ENCODE measurements around the gene HARS1.
"Not testable (repeated sequence)": the region's sequence is repeated elsewhere in the genome, so short reads cannot be mapped to it uniquely, and the experiment has no call there.

Gene HARS1

GRCh38 chr5:140690941-140691924, at the start of gene HARS1, which contains the start of gene HARS2:
HARS1 (minus strand) TSS chr5:140691370; CDS start chr5:140691304, 66 bp downstream.
HARS2 (plus strand) TSS chr5:140691455; CDS start chr5:140691649, 194 bp downstream.
- peak; percentile 74 for DNase-seq

DNA sequence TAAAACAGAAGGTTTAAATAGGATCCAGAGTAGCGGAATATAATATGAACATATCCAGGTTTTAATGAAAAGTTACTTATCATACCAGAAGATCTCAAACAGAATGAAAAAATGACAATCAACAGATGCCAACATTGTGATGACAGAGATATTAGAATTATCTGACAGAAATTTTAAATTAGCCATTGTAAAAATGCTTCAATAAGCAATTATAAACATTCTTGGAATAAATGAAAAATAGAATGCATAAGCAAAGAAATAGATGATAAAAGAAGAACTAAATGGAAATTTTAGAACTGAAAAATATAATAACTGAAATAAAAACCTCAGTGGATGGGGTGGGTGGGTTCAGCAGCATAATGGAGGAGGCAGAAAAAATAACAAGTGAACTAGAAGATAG, 46.3 kb upstream of the HARS1 start:
- DNase-seq: no peak

GRCh38 chr5:140734354-140734753, 43.2 kb upstream of the HARS1 start:
- DNase-seq: no peak

- DNase-seq: no peak
Measured at GRCh38 chr5:140733098-140733497, 41.9 kb upstream of the HARS1 start.

DNA sequence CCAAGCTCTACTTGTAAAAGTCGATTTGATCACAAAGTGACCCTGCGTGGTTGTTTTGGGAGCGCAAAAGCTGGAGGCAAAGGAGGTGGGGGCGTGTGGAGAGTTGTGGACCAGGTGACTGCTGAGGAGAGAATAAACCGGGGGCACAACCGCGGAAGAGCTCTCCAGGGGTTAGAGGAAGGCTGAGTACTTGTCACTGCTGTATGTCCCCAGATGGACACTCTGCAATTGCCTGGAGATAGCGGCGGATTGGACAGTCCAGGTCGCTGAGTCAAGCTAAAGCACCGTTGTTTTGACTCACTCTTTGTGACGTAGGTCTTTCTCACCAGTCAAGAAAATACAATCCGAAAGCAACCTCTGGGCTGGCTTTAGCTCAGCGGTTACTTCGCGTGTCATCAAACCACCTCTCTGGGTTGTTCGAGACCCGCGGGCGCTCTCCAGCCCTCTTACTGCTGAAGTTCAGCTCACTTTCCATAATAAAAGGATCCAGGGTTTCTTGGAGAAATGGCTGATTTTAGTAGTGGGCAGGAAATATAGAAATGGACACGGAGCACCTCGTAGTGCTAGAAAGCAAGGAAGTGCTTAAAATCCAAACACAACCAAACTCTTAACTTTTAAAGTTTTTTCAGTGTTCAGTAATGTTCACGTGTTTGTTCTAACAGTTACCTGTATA, 34.8 kb upstream of the HARS1 start:
- peak; percentile 86 for DNase-seq

- DNase-seq: not testable (repeated sequence)
Measured at GRCh38 chr5:140721395-140721794, 30.2 kb upstream of the HARS1 start.

DNA sequence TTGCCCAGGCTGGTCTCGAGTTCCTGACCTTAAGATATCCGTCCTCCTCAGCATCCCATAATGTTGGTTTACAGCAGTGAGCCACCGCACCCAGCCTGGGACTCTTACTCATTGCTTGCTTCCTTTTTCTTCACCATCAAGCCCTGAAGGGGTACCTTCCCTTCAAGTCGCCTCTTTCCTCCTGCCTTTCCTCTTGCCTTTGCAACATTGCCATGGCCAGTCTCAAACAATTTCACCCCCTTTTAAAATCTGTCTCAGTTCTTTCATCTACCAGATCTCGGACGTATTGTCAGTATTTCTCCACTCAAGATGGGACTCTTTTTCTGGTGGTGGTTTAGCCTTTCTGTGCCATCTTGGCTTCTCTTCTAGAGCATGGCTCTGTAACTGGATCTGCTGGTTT, 29.6 kb upstream of the HARS1 start:
- DNase-seq: not testable (repeated sequence)

DNA sequence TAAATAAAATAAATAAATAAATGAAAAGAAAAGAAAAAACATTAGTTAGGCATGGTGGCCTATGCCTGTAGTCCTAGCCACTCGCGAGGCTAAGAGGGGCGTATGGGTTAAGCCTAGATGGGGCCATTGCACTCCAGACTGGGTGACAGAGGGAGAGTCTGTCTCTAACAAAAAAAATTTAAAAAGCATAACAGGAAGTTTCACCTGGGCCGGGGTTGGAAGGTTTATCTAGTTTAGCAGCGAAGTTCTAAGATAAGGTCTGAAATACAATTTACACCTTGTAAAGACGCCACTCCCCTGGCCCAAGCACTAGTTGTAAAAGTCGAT, 27.1 kb upstream of the HARS1 start:
- no peak for DNase-seq

- not testable (repeated sequence) for DNase-seq
Measured at GRCh38 chr5:140716238-140716637, 25.1 kb upstream of the HARS1 start.

- DNase-seq: no peak
Measured at GRCh38 chr5:140713562-140714094, 22.5 kb upstream of the HARS1 start.

DNA sequence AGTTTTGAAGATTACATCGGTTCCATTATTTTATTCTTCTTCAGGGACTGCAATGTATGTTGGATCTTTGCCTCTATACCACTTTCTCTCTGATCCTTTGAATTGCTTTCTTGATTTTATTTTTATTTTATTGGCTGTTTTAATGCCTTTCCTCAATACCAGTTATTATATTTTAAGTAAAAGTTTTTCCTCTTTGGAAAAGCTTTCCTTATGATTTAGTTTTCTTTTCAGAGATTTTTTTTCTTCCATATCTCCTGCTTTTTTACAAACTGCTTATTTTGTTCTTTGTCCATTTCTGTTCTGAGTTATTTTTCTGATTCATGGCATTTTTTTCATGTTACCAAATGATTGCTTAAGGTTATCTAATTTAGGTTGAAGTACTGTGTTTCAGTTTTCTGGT, 20.6 kb upstream of the HARS1 start:
- no peak for DNase-seq

DNA sequence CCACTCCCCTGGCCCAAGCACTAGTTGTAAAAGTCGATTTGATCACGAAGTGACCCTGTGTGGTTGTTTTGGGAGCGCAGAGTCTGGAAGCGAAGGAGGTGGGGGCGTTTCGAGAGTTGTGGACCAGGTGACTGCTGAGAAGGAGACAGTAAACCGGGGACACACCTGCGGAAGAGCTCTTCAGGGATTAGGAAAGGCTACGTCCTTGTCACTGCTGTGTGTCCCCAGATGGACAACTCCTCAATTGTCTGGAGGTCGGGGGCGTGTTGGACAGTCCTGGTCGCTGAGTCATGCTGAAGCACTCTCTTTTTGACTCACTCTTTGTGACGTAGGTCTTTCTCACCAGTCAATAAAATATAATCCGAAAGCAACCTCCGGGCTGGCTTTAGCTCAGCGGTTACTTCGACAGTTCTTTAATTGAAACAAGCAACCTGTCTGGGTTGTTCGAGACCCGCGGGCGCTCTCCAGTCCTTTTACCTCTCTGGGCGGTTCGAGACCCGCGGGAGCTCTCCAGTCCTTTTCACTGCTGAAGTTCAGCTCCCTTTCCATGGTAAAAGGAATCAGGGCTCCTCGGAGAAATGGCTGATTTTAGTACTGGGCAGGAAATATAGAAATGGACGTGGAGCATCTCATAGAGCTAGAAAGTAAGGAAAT, 19.9 kb upstream of the HARS1 start:
- DNase-seq: peak; percentile 95

DNA sequence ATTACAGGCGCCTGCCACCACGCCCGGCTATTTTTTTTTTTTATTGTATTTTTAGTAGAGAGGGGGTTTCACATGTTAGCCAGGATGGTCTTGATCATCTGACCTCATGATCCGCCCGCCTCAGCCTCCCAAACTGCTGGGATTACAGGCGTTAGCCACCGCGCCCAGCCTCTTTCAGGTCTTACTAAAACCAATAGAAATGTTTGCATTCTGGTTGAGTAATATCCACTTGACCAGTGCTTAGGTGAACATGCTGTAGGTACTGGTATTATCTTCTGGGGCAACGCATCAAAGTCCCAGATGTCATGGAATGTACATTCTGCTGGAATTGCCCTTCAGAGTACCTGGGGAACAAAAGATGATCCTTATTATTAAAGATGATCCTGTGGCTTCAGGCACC, 17.6 kb upstream of the HARS1 start:
- not testable (repeated sequence) for DNase-seq

DNA sequence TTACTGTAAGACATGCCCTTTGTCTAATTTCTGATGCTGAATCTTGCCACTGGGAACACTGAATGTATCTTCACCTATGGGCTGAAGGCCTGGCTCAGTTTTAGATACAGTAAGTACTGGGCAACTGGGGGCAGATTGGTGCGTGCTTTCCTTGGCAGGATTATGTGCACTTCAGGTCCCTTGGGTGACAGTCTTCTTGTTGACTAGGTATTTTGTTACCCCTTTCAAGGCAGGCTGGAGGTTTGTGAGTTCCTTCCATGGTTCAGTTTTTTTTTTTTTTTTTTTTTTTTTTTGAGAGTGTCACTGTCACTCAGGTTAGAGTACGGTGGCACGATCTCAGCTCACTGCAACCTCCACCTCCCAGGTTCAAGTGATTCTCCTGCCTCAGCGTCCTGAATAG, 16.6 kb upstream of the HARS1 start:
- no peak for DNase-seq

DNA sequence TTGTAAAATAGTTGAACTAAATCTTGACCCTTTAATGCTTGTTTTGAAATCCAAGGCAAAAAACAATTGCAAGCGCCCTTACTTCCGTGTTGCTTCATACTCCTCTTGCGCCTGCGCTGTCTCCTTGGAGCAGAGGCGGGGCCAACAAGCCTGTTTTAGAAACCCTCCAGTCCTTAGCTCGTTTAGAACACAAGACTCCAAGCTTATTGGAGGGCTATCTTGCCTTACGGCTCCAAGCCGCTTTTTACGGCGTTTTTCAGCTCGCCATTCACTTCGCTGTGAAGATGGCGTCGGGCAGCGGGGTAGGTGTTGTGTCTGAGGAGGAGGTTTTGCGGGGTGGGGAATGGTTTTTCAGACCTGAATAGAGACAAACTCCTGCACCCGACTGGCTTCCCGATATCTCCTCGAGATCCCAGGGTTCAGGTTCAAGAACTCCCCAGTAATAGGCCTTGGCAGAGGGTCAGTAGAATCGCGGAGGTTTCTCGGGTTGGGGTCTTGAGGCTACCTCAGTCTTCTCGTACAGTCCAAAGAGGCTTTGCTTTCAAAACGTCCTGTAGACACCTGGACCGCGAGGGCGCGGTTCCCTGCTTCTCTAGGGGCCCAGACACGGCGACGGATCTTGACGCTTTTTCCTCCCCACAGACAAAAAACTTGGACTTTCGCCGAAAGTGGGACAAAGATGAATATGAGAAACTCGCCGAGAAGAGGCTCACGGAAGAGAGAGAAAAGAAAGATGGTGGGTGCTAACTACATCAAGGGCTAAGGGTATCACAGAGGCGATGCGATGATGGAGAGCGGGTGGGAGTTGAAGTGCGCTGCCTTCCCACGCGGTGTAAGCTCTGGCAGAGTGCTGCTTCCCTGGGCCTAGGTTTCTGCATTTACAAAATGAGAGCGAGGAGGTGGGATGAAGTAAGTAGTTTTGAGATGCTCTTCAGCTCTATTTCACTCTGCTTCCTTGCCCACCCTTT, 9.3 kb upstream of the HARS1 start, which contains the start of gene ZMAT2:
ZMAT2 (plus strand) TSS at position 271 of the 968 bp plus-strand sequence; CDS start at position 285, 14 bp downstream.
- peak; percentile 90 for DNase-seq

GRCh38 chr5:140696891-140697492, 5.8 kb upstream of the HARS1 start:
- DNase-seq: no peak

- no peak for DNase-seq
Measured at GRCh38 chr5:140694276-140694675, 3.1 kb upstream of the HARS1 start.

DNA sequence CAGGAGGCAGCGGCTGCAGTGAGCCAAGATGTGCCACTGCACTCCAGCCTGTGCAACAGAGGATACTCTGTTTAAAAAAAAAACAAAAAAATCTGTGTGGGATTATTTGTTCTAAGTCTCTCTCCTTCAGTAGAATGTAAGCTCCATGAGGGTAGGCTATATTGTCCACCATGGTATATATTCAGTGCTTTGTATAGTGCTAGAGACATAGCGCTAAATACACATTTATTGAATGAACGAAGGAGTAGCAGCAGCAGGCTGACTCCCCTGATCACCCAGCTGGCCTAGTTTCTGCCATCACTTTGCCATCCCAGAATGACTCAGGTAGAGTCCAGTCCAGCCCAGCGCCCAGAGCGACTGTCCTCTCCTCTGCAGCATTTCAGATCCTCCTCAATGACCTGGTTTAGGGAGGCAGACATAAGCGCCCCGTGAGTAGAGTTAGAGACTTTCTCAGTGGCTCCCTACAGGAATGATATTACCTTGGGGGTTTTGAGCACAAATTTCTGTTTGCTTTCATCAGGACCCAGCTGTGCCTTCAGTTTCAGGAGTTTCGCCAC, 716 bp downstream of the HARS1 start:
- DNase-seq: no peak

DNA sequence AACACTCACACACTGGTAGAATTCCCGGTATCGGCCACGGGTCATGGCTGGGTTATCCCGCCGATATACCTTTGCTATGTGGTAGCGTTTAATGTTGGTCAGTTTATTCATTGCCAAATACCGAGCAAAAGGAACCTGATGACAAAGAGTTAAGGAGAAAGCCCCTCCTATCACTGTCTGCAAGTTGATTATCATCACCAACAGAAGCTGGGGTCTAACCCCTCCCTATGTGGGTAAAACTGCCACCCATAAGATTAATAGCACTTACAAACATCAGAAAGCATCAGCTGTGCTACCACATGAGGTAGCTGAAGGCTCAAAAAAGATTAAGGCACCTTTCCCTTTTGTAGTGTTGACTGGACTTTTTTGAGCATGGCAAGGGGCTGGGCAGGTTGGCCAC, 12.2 kb downstream of the HARS1 start:
- no peak for DNase-seq

DNA sequence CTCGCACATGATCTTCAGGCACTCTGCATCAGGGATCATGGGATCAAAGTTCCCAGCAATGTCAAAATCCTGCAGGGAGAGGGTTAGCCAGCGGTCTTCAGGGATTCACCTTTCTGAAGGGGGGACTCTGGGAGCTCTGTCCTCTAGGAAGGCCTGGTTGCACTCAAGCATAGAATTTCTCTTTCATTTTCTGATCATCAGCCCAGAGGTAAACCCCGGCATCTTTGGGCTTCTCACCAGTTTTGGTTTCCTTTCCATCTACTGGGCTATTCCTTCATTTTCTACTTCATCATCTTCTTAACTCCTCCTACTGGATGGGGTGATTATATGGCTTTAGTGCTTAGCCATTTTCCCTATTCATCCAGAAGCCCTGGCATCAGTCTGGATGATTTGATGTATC, 13.2 kb downstream of the HARS1 start:
- no peak for DNase-seq

GRCh38 chr5:140674629-140675028, 16.5 kb downstream of the HARS1 start:
- DNase-seq: no peak
